ENCODE results near the gene SLC10A3.
"Not testable (repeated sequence)": the region's sequence is repeated elsewhere in the genome, so short reads cannot be mapped to it uniquely, and the experiment has no call there.

Gene SLC10A3

GRCh38 chrX:154502098-154502497 lies 11.7 kb upstream of the SLC10A3 start:
- no peak for TF ChIP-seq CTCF (IDR thresholded peaks at IDR 0.05; ENCODE audit: low read length)
- TF ChIP-seq EZH2 (IDR thresholded peaks at IDR 0.05; ENCODE audit: borderline replicate concordance, low read length) = no peak
- no peaks in the 10 kb centered on the region for H3K9me2 ChIP-seq (ENCODE audit: low read depth, low read length)
- H3K36me3 ChIP-seq (ENCODE audit: insufficient read depth, low read length) = peaks cover 6% of the 10 kb centered on the region; the same call in 1 of the 2 replicates
- H3K4me2 ChIP-seq (ENCODE audit: low read length) = no peak overlapping the region
- no peak overlapping the region for H3K27ac ChIP-seq (ENCODE audit: low read depth, low read length, poor library complexity, severe bottlenecking)
- H3F3A ChIP-seq (ENCODE audit: insufficient read depth, low read length) = no peaks in the 10 kb centered on the region
- H3K9ac ChIP-seq (ENCODE audit: low read length) = no peak overlapping the region
- no peak overlapping the region for H3K4me3 ChIP-seq (ENCODE audit: low read depth, low read length, poor library complexity, severe bottlenecking)
- H2AFZ ChIP-seq (ENCODE audit: low read length) = no peak overlapping the region
- H4K20me1 ChIP-seq (ENCODE audit: insufficient read depth, low read length) = no peaks in the 10 kb centered on the region
- H3K27me3 ChIP-seq (ENCODE audit: insufficient read depth, low read length) = no peaks in the 10 kb centered on the region
- H3K4me1 ChIP-seq (ENCODE audit: insufficient read depth, low read length, severe bottlenecking) = peaks cover 7% of the 10 kb centered on the region
- no peaks in the 10 kb centered on the region for H3K79me2 ChIP-seq (ENCODE audit: insufficient read depth, low read length)
- no peaks in the 10 kb centered on the region for H3K9me3 ChIP-seq (ENCODE audit: low read length)

DNA sequence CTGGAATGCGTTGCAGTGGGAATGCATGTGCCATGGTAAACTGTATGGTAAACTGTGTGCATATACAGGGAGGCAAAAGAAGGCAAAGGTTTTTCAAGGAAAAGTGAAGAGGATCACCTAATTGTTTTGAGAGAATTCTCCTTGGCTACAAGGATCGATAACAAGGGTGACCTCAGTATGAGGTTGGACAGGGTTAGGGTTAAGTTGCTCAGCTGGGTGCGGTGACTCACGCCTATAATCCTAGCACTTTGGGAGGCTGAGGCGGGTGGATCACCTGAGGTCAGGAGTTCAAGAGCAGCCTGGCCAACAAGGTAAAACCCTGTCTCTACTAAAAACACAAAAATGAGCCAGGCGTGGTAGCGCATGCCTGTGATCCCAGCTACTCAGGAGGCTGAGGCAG lies 11.0 kb upstream of the SLC10A3 start:
- not testable (repeated sequence) for H3K9ac ChIP-seq (ENCODE audit: low read length); H3K79me2 ChIP-seq (ENCODE audit: insufficient read depth, low read length); H4K20me1 ChIP-seq (ENCODE audit: insufficient read depth, low read length); H3K4me2 ChIP-seq (ENCODE audit: low read length); H3K9me2 ChIP-seq (ENCODE audit: low read depth, low read length); H3K27me3 ChIP-seq (ENCODE audit: insufficient read depth, low read length); H3K36me3 ChIP-seq (ENCODE audit: insufficient read depth, low read length); H3K4me1 ChIP-seq (ENCODE audit: insufficient read depth, low read length, severe bottlenecking); H3K4me3 ChIP-seq (ENCODE audit: low read depth, low read length, poor library complexity, severe bottlenecking); H2AFZ ChIP-seq (ENCODE audit: low read length); H3K9me3 ChIP-seq (ENCODE audit: low read length); H3K27ac ChIP-seq (ENCODE audit: low read depth, low read length, poor library complexity, severe bottlenecking); H3F3A ChIP-seq (ENCODE audit: insufficient read depth, low read length)

DNA sequence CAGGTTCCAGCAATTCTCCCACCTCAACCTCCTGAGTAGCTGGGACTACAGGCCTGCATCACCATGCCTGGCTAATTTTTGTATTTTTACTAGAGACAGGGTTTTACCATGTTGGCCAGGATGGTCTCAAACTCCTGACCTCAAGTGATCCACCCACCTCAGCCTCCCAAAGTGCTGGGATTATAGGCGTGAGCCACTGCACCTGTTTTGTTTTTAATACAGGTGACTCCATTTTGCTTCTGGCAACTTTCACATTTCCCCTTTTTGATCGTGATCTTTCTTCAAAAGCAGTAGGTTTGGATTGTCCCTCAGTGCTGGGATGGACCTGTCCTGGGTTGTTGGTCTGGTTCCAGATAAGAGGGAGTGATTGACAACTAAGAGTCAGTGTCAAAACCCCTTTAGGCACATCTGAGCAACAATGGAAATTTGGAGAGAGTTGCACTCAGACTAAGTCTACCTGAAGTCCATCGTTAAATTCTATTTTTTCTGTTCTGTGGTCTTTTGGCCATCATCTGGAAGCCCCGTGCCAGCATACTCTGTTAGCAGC lies 6.2 kb upstream of the SLC10A3 start:
- H2AFZ ChIP-seq (ENCODE audit: low read length); H3K36me3 ChIP-seq (ENCODE audit: insufficient read depth, low read length); H3K4me3 ChIP-seq (ENCODE audit: low read depth, low read length, poor library complexity, severe bottlenecking); H3K9ac ChIP-seq (ENCODE audit: low read length); H3K9me2 ChIP-seq (ENCODE audit: low read depth, low read length); H3F3A ChIP-seq (ENCODE audit: insufficient read depth, low read length); H3K27ac ChIP-seq (ENCODE audit: low read depth, low read length, poor library complexity, severe bottlenecking); H3K79me2 ChIP-seq (ENCODE audit: insufficient read depth, low read length); H3K9me3 ChIP-seq (ENCODE audit: low read length); H3K4me1 ChIP-seq (ENCODE audit: insufficient read depth, low read length, severe bottlenecking); H3K4me2 ChIP-seq (ENCODE audit: low read length); H4K20me1 ChIP-seq (ENCODE audit: insufficient read depth, low read length); H3K27me3 ChIP-seq (ENCODE audit: insufficient read depth, low read length): not testable (repeated sequence)

DNA sequence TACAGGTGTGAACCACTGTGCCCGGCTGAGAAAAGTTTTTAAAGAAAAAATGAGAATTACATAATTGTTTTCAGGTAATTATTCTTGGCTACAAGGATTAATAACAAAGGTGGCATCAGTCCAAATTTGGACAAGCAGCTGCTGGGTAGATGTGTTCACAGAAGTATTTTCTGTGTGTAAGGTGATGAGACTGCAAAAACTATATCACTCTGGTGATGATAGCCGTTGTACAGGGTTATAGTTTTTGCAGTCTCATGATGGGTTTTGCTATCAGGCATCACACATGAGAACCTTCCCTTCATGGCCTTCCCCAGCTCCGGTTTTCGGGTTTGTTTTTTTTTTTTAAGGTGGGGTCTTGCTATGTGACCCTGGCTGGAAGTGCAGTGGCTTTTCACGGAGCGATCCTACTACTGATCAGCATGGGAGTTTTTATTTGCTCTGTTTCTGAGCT lies 5.1 kb upstream of the SLC10A3 start:
- no peak overlapping the region for H3K9ac ChIP-seq (ENCODE audit: low read length)
- no peaks in the 10 kb centered on the region for H3K36me3 ChIP-seq (ENCODE audit: insufficient read depth, low read length)
- no peaks in the 10 kb centered on the region for H3K9me2 ChIP-seq (ENCODE audit: low read depth, low read length)
- no peaks in the 10 kb centered on the region for H4K20me1 ChIP-seq (ENCODE audit: insufficient read depth, low read length)
- TF ChIP-seq CTCF (IDR thresholded peaks at IDR 0.05; ENCODE audit: low read length) (no peak), EZH2 (IDR thresholded peaks at IDR 0.05; ENCODE audit: borderline replicate concordance, low read length) (no peak)
- H3K79me2 ChIP-seq (ENCODE audit: insufficient read depth, low read length) = no peaks in the 10 kb centered on the region
- no peaks in the 10 kb centered on the region for H3F3A ChIP-seq (ENCODE audit: insufficient read depth, low read length)
- no peak overlapping the region for H3K4me2 ChIP-seq (ENCODE audit: low read length)
- H3K27ac ChIP-seq (ENCODE audit: low read depth, low read length, poor library complexity, severe bottlenecking) = no peak overlapping the region
- H3K27me3 ChIP-seq (ENCODE audit: insufficient read depth, low read length) = no peaks in the 10 kb centered on the region
- H2AFZ ChIP-seq (ENCODE audit: low read length) = no peak overlapping the region
- peaks cover 12% of the 10 kb centered on the region for H3K4me1 ChIP-seq (ENCODE audit: insufficient read depth, low read length, severe bottlenecking)
- H3K9me3 ChIP-seq (ENCODE audit: low read length) = no peaks in the 10 kb centered on the region
- H3K4me3 ChIP-seq (ENCODE audit: low read depth, low read length, poor library complexity, severe bottlenecking) = no peak overlapping the region

Data from OCI-LY1 (cell line).